Activated naive CD4-positive, alpha-beta T cell treated with anti-CD3 and anti-CD28 coated beads, Interleukin-2, amount 50 U/mL, for 72 hours (primary cell): Measurements from ENCODE around the gene SNAI3. TPM values are rescaled to one million over a fixed set of nuclear protein-coding genes. Genes with fewer than 3 reads are reported as not detected.
A peak's percentile ranks its signal among the peaks of the same experiment; 100 is the strongest.

ENCODE experiments used
- ATAC-seq, 2 donors: fragments of 150-1000 bp; cut with Tn5 transposase; 2 replicates each; pipeline ENCODE4 v1.10.0; 2021; ENCODE audit warnings: mild to moderate bottlenecking in 2 of 2, moderate library complexity in 2 of 2
- DNase-seq, 2 donors: peaks; one replicate each; pipeline ENCODE4 v3.0.0; 2021 to 2022; ENCODE audit warnings: low spot score in 2 of 2
- H3K27ac Mint-ChIP-seq, 2 donors: one replicate each; pipeline ENCODE4 v1.8.0; 2022; ENCODE audit warnings: mild to moderate bottlenecking in 2 of 2, mixed read lengths in 2 of 2
- H3K36me3 Mint-ChIP-seq, 2 donors: one replicate each; pipeline ENCODE4 v1.8.0; 2022; ENCODE audit warnings: mixed read lengths in 2 of 2
- H3K9me3 Mint-ChIP-seq, 2 donors: one replicate each; pipeline ENCODE4 v1.8.0; 2022; ENCODE audit warnings: mixed read lengths in 2 of 2
- total RNA-seq, 2 donors: library from RNA; stranded (reverse); gene quantifications; one replicate each; pipeline ENCODE4 v1.2.3, GENCODE V29; 2022

Gene SNAI3
- total RNA-seq, 2 donors from 2014 or later: 5.4 to 6.4 TPM

GRCh38 chr16:88713054-88713453 is 26.7 kb upstream of the SNAI3 start:
- peaks cover 0 to 6% of the 10 kb centered on the region in 2 donors for H3K36me3 Mint-ChIP-seq
- no peak for DNase-seq
- no peaks in the 10 kb centered on the region for H3K9me3 Mint-ChIP-seq
- H3K27ac Mint-ChIP-seq: no peak overlapping the region
- ATAC-seq: no peak

- H3K36me3 Mint-ChIP-seq: peaks cover 0 to 6% of the 10 kb centered on the region in 2 donors
- H3K9me3 Mint-ChIP-seq: no peaks in the 10 kb centered on the region
- no peak for ATAC-seq
- DNase-seq: no peak
- peak overlapping the region in 1 of 2 donors; percentile 44 for H3K27ac Mint-ChIP-seq
Observed at GRCh38 chr16:88712362-88712979, 26.2 kb upstream of the SNAI3 start.

GRCh38 chr16:88711750-88712340 is 25.5 kb upstream of the SNAI3 start:
- Mint-ChIP-seq H3K27ac (peak overlapping the region in 1 of 2 donors; percentile 60), H3K36me3 (peaks cover 0 to under 1% of the 10 kb centered on the region in 2 donors), H3K9me3 (no peaks in the 10 kb centered on the region)
- DNase-seq (no peak), ATAC-seq (no peak)

- DNase-seq (no peak), ATAC-seq (no peak)
- H3K9me3 Mint-ChIP-seq: no peaks in the 10 kb centered on the region
- peak overlapping the region in 1 of 2 donors; percentile 4 for H3K27ac Mint-ChIP-seq
- H3K36me3 Mint-ChIP-seq: no peaks in the 10 kb centered on the region
Observed at GRCh38 chr16:88710556-88710955, 24.2 kb upstream of the SNAI3 start.

- H3K36me3 Mint-ChIP-seq: peaks cover 15% of the 10 kb centered on the region in 2 donors
- peak overlapping the region; percentile 82 to 90 for H3K27ac Mint-ChIP-seq
- no peak for DNase-seq
- ATAC-seq: no peak
- no peaks in the 10 kb centered on the region for H3K9me3 Mint-ChIP-seq
Observed at GRCh38 chr16:88706965-88707826, 20.9 kb upstream of the SNAI3 start.

GRCh38 chr16:88706229-88706964 is 20.1 kb upstream of the SNAI3 start, which contains the start of the genes CTU2 and RNF166:
Gene CTU2, plus strand, starts transcription at chr16:88706503. Its CDS starts 28 bp downstream, at chr16:88706531.
Gene RNF166, minus strand, starts transcription at chr16:88706408. Its CDS starts 83 bp downstream, at chr16:88706325.
- peak; percentile 94 to 95 for DNase-seq
- peaks cover 15% of the 10 kb centered on the region in 2 donors for H3K36me3 Mint-ChIP-seq
- peak; percentile 80 for ATAC-seq
- H3K27ac Mint-ChIP-seq: peak within 1 kb of the TSS; percentile 82 to 92
- no peaks in the 10 kb centered on the region for H3K9me3 Mint-ChIP-seq

- DNase-seq (no peak), ATAC-seq (peak in 1 of 2 donors; percentile 3)
- H3K27ac Mint-ChIP-seq: peak overlapping the region; percentile 82 to 92
Observed at GRCh38 chr16:88705801-88706228, 19.5 kb upstream of the SNAI3 start.

GRCh38 chr16:88705076-88705684 is 18.9 kb upstream of the SNAI3 start:
- no peak for DNase-seq
- Mint-ChIP-seq H3K9me3 (no peaks in the 10 kb centered on the region), H3K36me3 (peaks cover 15% of the 10 kb centered on the region in 2 donors), H3K27ac (peak overlapping the region; percentile 82 to 92)
- ATAC-seq: no peak

More at GRCh38 chr16:88705801-88706228, 19.5 kb upstream of the SNAI3 start:
- Mint-ChIP-seq H3K36me3 (peaks cover 15% of the 10 kb centered on the region in 2 donors), H3K9me3 (no peaks in the 10 kb centered on the region)

- peaks cover 22 to 23% of the 10 kb centered on the region in 2 donors for H3K36me3 Mint-ChIP-seq
Observed at GRCh38 chr16:88703486-88704309, 17.4 kb upstream of the SNAI3 start.

GRCh38 chr16:88702371-88703210 is 16.3 kb upstream of the SNAI3 start:
- no peaks in the 10 kb centered on the region for H3K9me3 Mint-ChIP-seq
- peaks cover 22 to 23% of the 10 kb centered on the region in 2 donors for H3K36me3 Mint-ChIP-seq
- H3K27ac Mint-ChIP-seq: peak overlapping the region; percentile 88 to 95
- DNase-seq (no peak), ATAC-seq (no peak)

More at GRCh38 chr16:88703486-88704309, 17.4 kb upstream of the SNAI3 start:
- DNase-seq (peak; percentile 71 to 72), ATAC-seq (peak; percentile 4 to 47)
- Mint-ChIP-seq H3K9me3 (no peaks in the 10 kb centered on the region), H3K27ac (peak overlapping the region; percentile 88 to 95)

- DNase-seq (no peak), ATAC-seq (no peak)
- H3K27ac Mint-ChIP-seq: peak overlapping the region; percentile 29 to 88
- H3K9me3 Mint-ChIP-seq: no peaks in the 10 kb centered on the region
- H3K36me3 Mint-ChIP-seq: peaks cover 22 to 23% of the 10 kb centered on the region in 2 donors
Observed at GRCh38 chr16:88701581-88702370, 15.5 kb upstream of the SNAI3 start.

- peak; percentile 88 to 97 for DNase-seq
Observed at GRCh38 chr16:88700636-88701482, 14.6 kb upstream of the SNAI3 start.

GRCh38 chr16:88700322-88700635 is 14.0 kb upstream of the SNAI3 start:
- H3K27ac Mint-ChIP-seq: peak overlapping the region; percentile 85 to 88
- H3K9me3 Mint-ChIP-seq: no peaks in the 10 kb centered on the region
- H3K36me3 Mint-ChIP-seq: peaks cover 22 to 23% of the 10 kb centered on the region in 2 donors
- DNase-seq (no peak), ATAC-seq (no peak)

More at GRCh38 chr16:88700636-88701482, 14.6 kb upstream of the SNAI3 start:
- peaks cover 22 to 23% of the 10 kb centered on the region in 2 donors for H3K36me3 Mint-ChIP-seq
- ATAC-seq: peak; percentile 82 to 85
- H3K27ac Mint-ChIP-seq: peak overlapping the region; percentile 88 to 90
- H3K9me3 Mint-ChIP-seq: no peaks in the 10 kb centered on the region
